Measurements from ENCODE around the gene EMSY.

DNA sequence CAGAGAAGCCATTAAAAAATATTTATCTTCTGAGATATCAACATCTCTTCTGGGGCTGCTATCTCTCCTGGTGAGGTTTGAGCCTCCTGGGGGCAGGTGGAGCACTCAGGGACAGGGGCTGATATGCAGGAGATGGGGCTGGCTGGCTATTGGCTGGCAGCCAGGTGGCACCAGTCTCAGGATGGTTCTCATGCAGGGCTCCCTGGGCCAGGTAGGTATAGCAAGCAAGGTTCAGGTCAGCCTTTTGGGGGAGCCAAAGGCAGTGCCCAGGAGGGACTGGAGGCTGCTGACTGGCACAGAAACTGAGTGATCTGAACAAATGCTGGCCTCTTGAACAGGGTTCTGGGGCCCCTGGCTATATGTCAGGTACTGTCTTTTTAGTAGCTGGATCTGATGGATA is 29.7 kb upstream of the EMSY start:
- TF ChIP-seq CTCF (IDR thresholded peaks at IDR 0.05) (no peak), POLR2A (IDR thresholded peaks at IDR 0.05) (no peak)

All from prostate gland (tissue), 2 donors.